GM23338 (cell line): ENCODE results near the gene TAS2R41. TPM values are rescaled to one million over a fixed set of nuclear protein-coding genes. Genes with fewer than 3 reads are reported as not detected.

Experiments
- ATAC-seq: fragments of 200-7000 bp; cut with Tn5 transposase; 3 replicates; pipeline ENCODE4 v1.9.1; 2020
- DNase-seq: peaks from one replicate; pipeline ENCODE4 v3.0.0-alpha.2; 2015; ENCODE audit warnings: low spot score
- H2AFZ ChIP-seq: fragments of 200-600 bp; sonication (generic); 2 replicates; pipeline ENCODE4 v1.8.0; 2016; ENCODE audit warnings: antibody characterized with exemption, mild to moderate bottlenecking, moderate library complexity
- H3F3A ChIP-seq: fragments of 200-600 bp; sonication (generic); replicated peaks from 2 replicates; pipeline ENCODE4 v1.8.0; 2017; ENCODE audit warnings: antibody characterized with exemption, mixed run types, low read depth
- H3K27ac ChIP-seq: fragments of 200-600 bp; sonication (generic); 2 replicates; pipeline ENCODE4 v1.6.1; 2016; ENCODE audit warnings: low read depth
- H3K27me3 ChIP-seq: fragments of 200-600 bp; sonication (generic); 2 replicates; pipeline ENCODE4 v1.8.0; 2016; ENCODE audit warnings: mild to moderate bottlenecking, mixed run types, moderate library complexity; ENCODE audit not compliant: insufficient read depth
- H3K36me3 ChIP-seq: fragments of 200-600 bp; sonication (generic); 2 replicates; pipeline ENCODE4 v1.8.0; 2016; ENCODE audit warnings: mild to moderate bottlenecking; ENCODE audit not compliant: insufficient read depth
- H3K4me1 ChIP-seq: fragments of 200-600 bp; sonication (generic); 2 replicates; pipeline ENCODE4 v1.8.0; 2016; ENCODE audit warnings: mild to moderate bottlenecking, moderate library complexity; ENCODE audit not compliant: insufficient read depth
- H3K4me2 ChIP-seq: fragments of 200-600 bp; sonication (generic); 2 replicates; pipeline ENCODE4 v1.7.1; 2017; ENCODE audit warnings: mixed run types
- H3K4me3 ChIP-seq: fragments of 200-600 bp; sonication (generic); 2 replicates; pipeline ENCODE4 v1.6.1; 2016; ENCODE audit warnings: mixed run types
- H3K79me2 ChIP-seq: fragments of 200-600 bp; sonication (generic); replicated peaks from 2 replicates; pipeline ENCODE4 v1.8.0; 2017; ENCODE audit warnings: mild to moderate bottlenecking; ENCODE audit not compliant: insufficient read depth
- H3K9me2 ChIP-seq: fragments of 200-600 bp; sonication (generic); 2 replicates; pipeline ENCODE4 v1.8.0; 2017; ENCODE audit not compliant: insufficient read depth
- H4K20me1 ChIP-seq: fragments of 200-600 bp; sonication (generic); replicated peaks from 2 replicates; pipeline ENCODE4 v1.8.0; 2017; ENCODE audit warnings: mild to moderate bottlenecking; ENCODE audit not compliant: insufficient read depth
- H3K27ac Mint-ChIP-seq: 2 replicates; pipeline ENCODE4 v1.8.0; 2020; ENCODE audit warnings: inconsistent platforms, mild to moderate bottlenecking, moderate library complexity, mixed read lengths
- H3K27me3 Mint-ChIP-seq: 3 replicates; pipeline ENCODE4 v1.8.0; 2022; ENCODE audit warnings: low read depth, mild to moderate bottlenecking, moderate library complexity, mixed read lengths, inconsistent platforms; ENCODE audit not compliant: insufficient read depth, poor library complexity
- H3K36me3 Mint-ChIP-seq: 3 replicates; pipeline ENCODE4 v1.8.0; 2021; ENCODE audit warnings: low read depth, mild to moderate bottlenecking, inconsistent platforms, moderate library complexity, mixed read lengths
- H3K4me1 Mint-ChIP-seq: 3 replicates; pipeline ENCODE4 v1.8.0; 2020; ENCODE audit warnings: mild to moderate bottlenecking, inconsistent platforms, mixed read lengths
- H3K4me3 Mint-ChIP-seq: 3 replicates; pipeline ENCODE4 v1.8.0; 2021; ENCODE audit warnings: moderate library complexity, mild to moderate bottlenecking, inconsistent platforms, mixed read lengths
- H3K9me3 Mint-ChIP-seq: 3 replicates; pipeline ENCODE4 v1.8.0; 2020; ENCODE audit warnings: moderate library complexity, mild to moderate bottlenecking, inconsistent platforms, mixed read lengths
- CREB1 ChIP-seq: fragments of 250-450 bp; sonication (Bioruptor Pico); IDR thresholded peaks from 2 replicates; pipeline ENCODE4 v1.5.0; 2020; ENCODE audit warnings: low read depth, mild to moderate bottlenecking, moderate library complexity
- CTCF ChIP-seq, 2 experiments: fragments of 200-600 bp in 1 of 2; sonication (generic) in 1 of 2; conservative IDR thresholded peaks; 2 replicates each; pipeline versions ENCODE4 v1.5.1 to v1.6.1; 2016 to 2017; ENCODE audit warnings: antibody characterized with exemption in 2 of 2, low read depth in 2 of 2, mild to moderate bottlenecking in 2 of 2, moderate library complexity in 1 of 2
- EZH2 ChIP-seq: fragments of 200-600 bp; sonication (generic); IDR thresholded peaks from one replicate; pipeline ENCODE4 v1.8.0; 2017; ENCODE audit warnings: antibody characterized with exemption, mild to moderate bottlenecking, low read depth; ENCODE audit not compliant: unreplicated experiment
- EZH2phosphoT487 ChIP-seq: fragments of 200-600 bp; sonication (generic); IDR thresholded peaks from one replicate; pipeline ENCODE4 v1.8.1; 2018; ENCODE audit warnings: antibody characterized with exemption; ENCODE audit not compliant: unreplicated experiment
- JUNB ChIP-seq: IDR thresholded peaks from one replicate; pipeline ENCODE4 v1.6.1; 2016; ENCODE audit warnings: antibody characterized with exemption; ENCODE audit not compliant: unreplicated experiment
- NANOG ChIP-seq: IDR thresholded peaks from 2 replicates; pipeline ENCODE4 v1.6.1; 2016; ENCODE audit warnings: antibody characterized with exemption, borderline replicate concordance
- POLR2AphosphoS5 ChIP-seq: IDR thresholded peaks from 2 replicates; pipeline ENCODE4 v1.6.1; 2016; ENCODE audit warnings: antibody characterized with exemption, low read depth
- REST ChIP-seq: IDR thresholded peaks from one replicate; pipeline ENCODE4 v1.6.1; 2018; ENCODE audit warnings: antibody characterized with exemption; ENCODE audit not compliant: unreplicated experiment
- STAT1 ChIP-seq: IDR thresholded peaks from one replicate; pipeline ENCODE4 v1.6.1; 2016; ENCODE audit warnings: antibody characterized with exemption; ENCODE audit not compliant: unreplicated experiment
- ZNF114 ChIP-seq: fragments of 250-450 bp; sonication (Bioruptor Pico); IDR thresholded peaks from 2 replicates; pipeline ENCODE4 v1.5.0; 2020; ENCODE audit warnings: mild to moderate bottlenecking, moderate library complexity
- ZNF331 ChIP-seq: fragments of 250-450 bp; sonication (Bioruptor Pico); IDR thresholded peaks from 2 replicates; pipeline ENCODE4 v1.5.0; 2020; ENCODE audit warnings: low read depth, mild to moderate bottlenecking, moderate library complexity
- polyA plus RNA-seq: library from polyadenylated mRNA; unstranded; fragments of >200 nt; fragmentation: Nextera tagmentation; extraction: Ambion mirVana; gene quantifications from 2 replicates; pipeline ENCODE4 v1.2.1, GENCODE V29; 2016
- total RNA-seq: library from RNA; depleted of rRNA; stranded (reverse); fragments of >200 nt; shearing (Covaris generic); gene quantifications from 2 replicates; pipeline ENCODE4 v1.2.3, GENCODE V29; 2014
- TF ChIP-seq, protein P1 (sequence below): fragments of 250-450 bp; sonication (Bioruptor Pico); IDR thresholded peaks from 2 replicates; pipeline ENCODE4 v1.5.0; 2020; ENCODE audit warnings: mild to moderate bottlenecking, moderate library complexity
- TF ChIP-seq, protein P2 (sequence below): IDR thresholded peaks from 2 replicates; pipeline ENCODE4 v1.6.1; 2016; ENCODE audit warnings: antibody characterized with exemption

TAS2R41 gene
- total and polyA plus RNA-seq, 2 experiments from 2014 or later, result 1.2 TPM; not detected in 1

DNA sequence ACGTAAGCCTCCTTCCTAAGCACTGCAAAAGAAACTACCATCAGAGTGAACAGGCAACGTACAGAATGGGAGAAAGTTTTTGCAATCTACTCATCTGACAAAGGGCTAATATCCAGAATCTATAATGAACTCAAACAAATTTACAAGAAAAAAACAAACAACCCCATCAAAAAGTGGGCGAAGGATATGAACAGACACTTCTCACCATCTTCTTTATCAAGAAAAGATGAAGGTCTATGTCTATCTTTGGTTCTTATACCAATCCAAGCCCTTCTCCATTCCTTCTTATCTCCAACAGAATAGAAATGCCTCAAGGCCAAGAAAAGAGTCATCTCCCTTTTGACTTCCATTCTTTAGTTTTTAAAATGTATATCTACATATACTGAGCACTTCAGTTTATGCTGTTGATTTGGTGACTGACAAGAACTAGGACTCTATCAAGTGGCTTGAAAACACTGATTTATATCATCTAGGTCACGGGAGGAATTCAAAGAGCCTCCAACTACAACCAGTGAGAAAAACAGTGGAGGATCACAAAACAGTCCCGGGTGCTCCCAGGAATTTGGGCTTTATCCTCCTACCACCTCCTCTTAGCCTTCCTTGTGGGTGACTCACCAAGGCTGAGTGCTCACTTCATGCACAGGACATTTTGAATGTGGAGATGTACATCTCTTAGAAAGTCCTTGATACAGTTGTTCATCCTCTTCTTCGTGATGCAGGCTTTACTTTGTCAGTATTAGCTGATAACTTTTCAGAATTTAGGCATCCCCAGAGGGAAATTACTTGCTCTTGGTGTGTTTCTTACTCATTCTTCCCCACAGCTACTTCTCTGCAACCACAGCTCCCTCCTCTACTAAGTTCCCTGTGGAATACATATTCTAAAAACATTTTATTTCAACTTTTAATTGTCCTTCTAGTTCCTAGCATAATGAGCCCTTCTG is 15.4 kb downstream of the TAS2R41 start:
- Histone ChIP-seq H3K79me2 (no peaks in the 10 kb centered on the region), H3K4me1 (no peaks in the 10 kb centered on the region), H3K9me2 (no peaks in the 10 kb centered on the region; the same call in none of the 2 replicates), H3K4me2 (no peak overlapping the region), H2AFZ (no peak overlapping the region), H4K20me1 (no peaks in the 10 kb centered on the region), H3K4me3 (no peak overlapping the region), H3K27me3 (no peaks in the 10 kb centered on the region), H3K36me3 (no peaks in the 10 kb centered on the region), H3K27ac (no peak overlapping the region), H3F3A (no peaks in the 10 kb centered on the region)
- Mint-ChIP-seq H3K4me3 (no peak overlapping the region), H3K4me1 (peaks cover 3% of the 10 kb centered on the region; the same call in 1 of the 3 replicates), H3K27me3 (peaks cover 4% of the 10 kb centered on the region), H3K27ac (no peak overlapping the region), H3K36me3 (no peaks in the 10 kb centered on the region), H3K9me3 (no peaks in the 10 kb centered on the region)
- DNase-seq (no peak), ATAC-seq (no peak)
- TF ChIP-seq EZH2, result no peak
- no peak for TF ChIP-seq EZH2phosphoT487
- TF ChIP-seq ZNF331 (CRISPR knock-in tag), result no peak
- TF ChIP-seq ZNF114 (CRISPR knock-in tag), result no peak
- TF ChIP-seq JUNB, result no peak
- no peak for TF ChIP-seq STAT1
- TF ChIP-seq, protein P1, sequence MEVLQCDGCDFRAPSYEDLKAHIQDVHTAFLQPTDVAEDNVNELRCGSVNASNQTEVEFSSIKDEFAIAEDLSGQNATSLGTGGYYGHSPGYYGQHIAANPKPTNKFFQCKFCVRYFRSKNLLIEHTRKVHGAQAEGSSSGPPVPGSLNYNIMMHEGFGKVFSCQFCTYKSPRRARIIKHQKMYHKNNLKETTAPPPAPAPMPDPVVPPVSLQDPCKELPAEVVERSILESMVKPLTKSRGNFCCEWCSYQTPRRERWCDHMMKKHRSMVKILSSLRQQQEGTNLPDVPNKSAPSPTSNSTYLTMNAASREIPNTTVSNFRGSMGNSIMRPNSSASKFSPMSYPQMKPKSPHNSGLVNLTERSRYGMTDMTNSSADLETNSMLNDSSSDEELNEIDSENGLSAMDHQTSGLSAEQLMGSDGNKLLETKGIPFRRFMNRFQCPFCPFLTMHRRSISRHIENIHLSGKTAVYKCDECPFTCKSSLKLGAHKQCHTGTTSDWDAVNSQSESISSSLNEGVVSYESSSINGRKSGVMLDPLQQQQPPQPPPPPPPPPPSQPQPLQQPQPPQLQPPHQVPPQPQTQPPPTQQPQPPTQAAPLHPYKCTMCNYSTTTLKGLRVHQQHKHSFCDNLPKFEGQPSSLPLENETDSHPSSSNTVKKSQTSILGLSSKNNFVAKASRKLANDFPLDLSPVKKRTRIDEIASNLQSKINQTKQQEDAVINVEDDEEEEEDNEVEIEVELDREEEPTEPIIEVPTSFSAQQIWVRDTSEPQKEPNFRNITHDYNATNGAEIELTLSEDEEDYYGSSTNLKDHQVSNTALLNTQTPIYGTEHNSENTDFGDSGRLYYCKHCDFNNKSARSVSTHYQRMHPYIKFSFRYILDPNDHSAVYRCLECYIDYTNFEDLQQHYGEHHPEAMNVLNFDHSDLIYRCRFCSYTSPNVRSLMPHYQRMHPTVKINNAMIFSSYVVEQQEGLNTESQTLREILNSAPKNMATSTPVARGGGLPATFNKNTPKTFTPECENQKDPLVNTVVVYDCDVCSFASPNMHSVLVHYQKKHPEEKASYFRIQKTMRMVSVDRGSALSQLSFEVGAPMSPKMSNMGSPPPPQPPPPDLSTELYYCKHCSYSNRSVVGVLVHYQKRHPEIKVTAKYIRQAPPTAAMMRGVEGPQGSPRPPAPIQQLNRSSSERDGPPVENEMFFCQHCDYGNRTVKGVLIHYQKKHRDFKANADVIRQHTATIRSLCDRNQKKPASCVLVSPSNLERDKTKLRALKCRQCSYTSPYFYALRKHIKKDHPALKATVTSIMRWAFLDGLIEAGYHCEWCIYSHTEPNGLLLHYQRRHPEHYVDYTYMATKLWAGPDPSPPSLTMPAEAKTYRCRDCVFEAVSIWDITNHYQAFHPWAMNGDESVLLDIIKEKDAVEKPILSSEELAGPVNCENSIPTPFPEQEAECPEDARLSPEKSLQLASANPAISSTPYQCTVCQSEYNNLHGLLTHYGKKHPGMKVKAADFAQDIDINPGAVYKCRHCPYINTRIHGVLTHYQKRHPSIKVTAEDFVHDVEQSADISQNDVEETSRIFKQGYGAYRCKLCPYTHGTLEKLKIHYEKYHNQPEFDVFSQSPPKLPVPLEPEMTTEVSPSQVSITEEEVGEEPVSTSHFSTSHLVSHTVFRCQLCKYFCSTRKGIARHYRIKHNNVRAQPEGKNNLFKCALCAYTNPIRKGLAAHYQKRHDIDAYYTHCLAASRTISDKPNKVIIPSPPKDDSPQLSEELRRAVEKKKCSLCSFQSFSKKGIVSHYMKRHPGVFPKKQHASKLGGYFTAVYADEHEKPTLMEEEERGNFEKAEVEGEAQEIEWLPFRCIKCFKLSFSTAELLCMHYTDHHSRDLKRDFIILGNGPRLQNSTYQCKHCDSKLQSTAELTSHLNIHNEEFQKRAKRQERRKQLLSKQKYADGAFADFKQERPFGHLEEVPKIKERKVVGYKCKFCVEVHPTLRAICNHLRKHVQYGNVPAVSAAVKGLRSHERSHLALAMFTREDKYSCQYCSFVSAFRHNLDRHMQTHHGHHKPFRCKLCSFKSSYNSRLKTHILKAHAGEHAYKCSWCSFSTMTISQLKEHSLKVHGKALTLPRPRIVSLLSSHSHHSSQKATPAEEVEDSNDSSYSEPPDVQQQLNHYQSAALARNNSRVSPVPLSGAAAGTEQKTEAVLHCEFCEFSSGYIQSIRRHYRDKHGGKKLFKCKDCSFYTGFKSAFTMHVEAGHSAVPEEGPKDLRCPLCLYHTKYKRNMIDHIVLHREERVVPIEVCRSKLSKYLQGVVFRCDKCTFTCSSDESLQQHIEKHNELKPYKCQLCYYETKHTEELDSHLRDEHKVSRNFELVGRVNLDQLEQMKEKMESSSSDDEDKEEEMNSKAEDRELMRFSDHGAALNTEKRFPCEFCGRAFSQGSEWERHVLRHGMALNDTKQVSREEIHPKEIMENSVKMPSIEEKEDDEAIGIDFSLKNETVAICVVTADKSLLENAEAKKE (CRISPR knock-in tag), result no peak
- no peak for TF ChIP-seq REST
- no peak for TF ChIP-seq CREB1
- TF ChIP-seq CTCF (conservative IDR thresholded peaks at IDR 0.05; ENCODE audit: low read depth in 2 of 2), result no peak
- TF ChIP-seq, protein P2, sequence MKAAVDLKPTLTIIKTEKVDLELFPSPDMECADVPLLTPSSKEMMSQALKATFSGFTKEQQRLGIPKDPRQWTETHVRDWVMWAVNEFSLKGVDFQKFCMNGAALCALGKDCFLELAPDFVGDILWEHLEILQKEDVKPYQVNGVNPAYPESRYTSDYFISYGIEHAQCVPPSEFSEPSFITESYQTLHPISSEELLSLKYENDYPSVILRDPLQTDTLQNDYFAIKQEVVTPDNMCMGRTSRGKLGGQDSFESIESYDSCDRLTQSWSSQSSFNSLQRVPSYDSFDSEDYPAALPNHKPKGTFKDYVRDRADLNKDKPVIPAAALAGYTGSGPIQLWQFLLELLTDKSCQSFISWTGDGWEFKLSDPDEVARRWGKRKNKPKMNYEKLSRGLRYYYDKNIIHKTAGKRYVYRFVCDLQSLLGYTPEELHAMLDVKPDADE, result no peak
- no peak for TF ChIP-seq POLR2AphosphoS5
- TF ChIP-seq NANOG, result no peak
